ENCODE results near the gene POLR1A. TPM values are rescaled to one million over a fixed set of nuclear protein-coding genes. Genes with fewer than 3 reads are reported as not detected.

Gene POLR1A
- total RNA-seq, 1 experiment from 2014 or later: 58.3 TPM

DNA sequence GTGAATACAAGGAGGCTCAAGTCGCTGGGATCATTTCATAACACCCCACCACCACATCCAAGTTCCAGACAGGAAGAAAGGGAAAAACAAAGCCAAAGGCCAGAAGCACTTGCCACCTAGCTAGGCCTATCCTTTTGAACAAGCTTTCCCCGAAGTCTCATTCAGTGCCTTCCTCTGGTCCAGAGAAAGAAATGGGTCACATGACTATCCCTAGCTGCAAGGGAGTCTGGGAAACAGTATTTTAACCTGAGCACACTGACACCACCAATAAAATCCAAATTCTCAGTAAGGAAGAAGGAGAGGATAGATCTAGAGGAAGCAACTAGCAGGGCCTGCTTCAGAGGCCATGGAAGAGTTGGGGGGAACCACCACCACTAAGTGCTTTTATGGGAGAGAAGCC, 91.2 kb downstream of the POLR1A start:
- intact Hi-C loops (cut with micrococcal nuclease; ENCODE audit: unreplicated experiment): no loop called here
- Mint-ChIP-seq H3K36me3 (ENCODE audit: insufficient read depth, unreplicated experiment) (no peaks in the 10 kb centered on the region), H3K9me3 (ENCODE audit: low read depth, unreplicated experiment) (peaks cover 9% of the 10 kb centered on the region), H3K27me3 (ENCODE audit: unreplicated experiment) (peaks cover 15% of the 10 kb centered on the region), H3K4me3 (ENCODE audit: low read depth, unreplicated experiment) (no peak overlapping the region), H3K4me1 (ENCODE audit: low read depth, unreplicated experiment) (no peaks in the 10 kb centered on the region), H3K27ac (ENCODE audit: unreplicated experiment) (no peak overlapping the region)
- no peak for DNase-seq
- no TSS peak for BruUV-seq (replicated peaks)
- CTCF ChIA-PET: no interaction called here
- TF ChIP-seq, protein P1, sequence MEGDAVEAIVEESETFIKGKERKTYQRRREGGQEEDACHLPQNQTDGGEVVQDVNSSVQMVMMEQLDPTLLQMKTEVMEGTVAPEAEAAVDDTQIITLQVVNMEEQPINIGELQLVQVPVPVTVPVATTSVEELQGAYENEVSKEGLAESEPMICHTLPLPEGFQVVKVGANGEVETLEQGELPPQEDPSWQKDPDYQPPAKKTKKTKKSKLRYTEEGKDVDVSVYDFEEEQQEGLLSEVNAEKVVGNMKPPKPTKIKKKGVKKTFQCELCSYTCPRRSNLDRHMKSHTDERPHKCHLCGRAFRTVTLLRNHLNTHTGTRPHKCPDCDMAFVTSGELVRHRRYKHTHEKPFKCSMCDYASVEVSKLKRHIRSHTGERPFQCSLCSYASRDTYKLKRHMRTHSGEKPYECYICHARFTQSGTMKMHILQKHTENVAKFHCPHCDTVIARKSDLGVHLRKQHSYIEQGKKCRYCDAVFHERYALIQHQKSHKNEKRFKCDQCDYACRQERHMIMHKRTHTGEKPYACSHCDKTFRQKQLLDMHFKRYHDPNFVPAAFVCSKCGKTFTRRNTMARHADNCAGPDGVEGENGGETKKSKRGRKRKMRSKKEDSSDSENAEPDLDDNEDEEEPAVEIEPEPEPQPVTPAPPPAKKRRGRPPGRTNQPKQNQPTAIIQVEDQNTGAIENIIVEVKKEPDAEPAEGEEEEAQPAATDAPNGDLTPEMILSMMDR (IDR thresholded peaks at IDR 0.05; ENCODE audit: unreplicated experiment): no peak

DNA sequence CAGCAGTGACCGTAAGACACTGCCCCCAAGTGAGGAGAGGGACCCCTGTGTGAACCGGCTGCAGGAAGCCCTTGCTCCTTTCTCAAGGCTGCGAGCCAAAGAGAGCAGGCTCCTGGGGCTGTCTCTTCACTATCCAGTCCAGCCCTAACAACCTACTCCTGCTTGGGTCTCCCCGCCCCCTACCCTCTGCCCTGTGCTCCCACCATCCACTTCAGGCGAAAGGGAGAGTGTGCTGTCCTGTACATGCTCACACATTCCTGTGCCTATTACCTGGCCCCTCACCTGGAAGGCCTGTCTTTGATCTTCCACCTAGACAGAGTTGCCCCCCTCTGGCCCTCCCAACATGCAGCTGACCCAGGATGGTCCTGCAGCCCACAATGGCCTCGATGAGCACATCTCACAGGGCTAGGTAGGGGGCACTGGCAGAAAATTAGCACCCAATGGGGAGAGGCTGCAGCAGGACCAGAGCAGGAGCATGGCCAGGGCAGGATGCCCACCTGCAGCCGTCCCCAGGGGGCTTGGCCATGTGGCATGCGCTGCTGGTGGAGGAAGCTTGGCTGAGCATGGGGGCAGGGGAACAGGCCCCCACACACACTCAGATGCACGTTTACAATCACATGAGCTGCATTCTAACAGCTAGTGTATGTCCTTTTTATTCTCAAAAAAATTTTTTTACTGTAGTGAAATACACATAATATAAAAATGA, 93.5 kb downstream of the POLR1A start:
- no peaks in the 10 kb centered on the region for H3K4me1 Mint-ChIP-seq (ENCODE audit: low read depth, unreplicated experiment)
- DNase-seq: no peak
- H3K27me3 Mint-ChIP-seq (ENCODE audit: unreplicated experiment): peaks cover 15% of the 10 kb centered on the region
- BruUV-seq (replicated peaks): no TSS peak
- CTCF ChIA-PET: no interaction called here
- no peak overlapping the region for H3K4me3 Mint-ChIP-seq (ENCODE audit: low read depth, unreplicated experiment)
- intact Hi-C loops (cut with micrococcal nuclease; ENCODE audit: unreplicated experiment): no loop called here
- peaks cover 12% of the 10 kb centered on the region for H3K9me3 Mint-ChIP-seq (ENCODE audit: low read depth, unreplicated experiment)
- TF ChIP-seq, protein P1 (IDR thresholded peaks at IDR 0.05; ENCODE audit: unreplicated experiment): no peak
- no peak overlapping the region for H3K27ac Mint-ChIP-seq (ENCODE audit: unreplicated experiment)
- H3K36me3 Mint-ChIP-seq (ENCODE audit: insufficient read depth, unreplicated experiment): no peaks in the 10 kb centered on the region

DNA sequence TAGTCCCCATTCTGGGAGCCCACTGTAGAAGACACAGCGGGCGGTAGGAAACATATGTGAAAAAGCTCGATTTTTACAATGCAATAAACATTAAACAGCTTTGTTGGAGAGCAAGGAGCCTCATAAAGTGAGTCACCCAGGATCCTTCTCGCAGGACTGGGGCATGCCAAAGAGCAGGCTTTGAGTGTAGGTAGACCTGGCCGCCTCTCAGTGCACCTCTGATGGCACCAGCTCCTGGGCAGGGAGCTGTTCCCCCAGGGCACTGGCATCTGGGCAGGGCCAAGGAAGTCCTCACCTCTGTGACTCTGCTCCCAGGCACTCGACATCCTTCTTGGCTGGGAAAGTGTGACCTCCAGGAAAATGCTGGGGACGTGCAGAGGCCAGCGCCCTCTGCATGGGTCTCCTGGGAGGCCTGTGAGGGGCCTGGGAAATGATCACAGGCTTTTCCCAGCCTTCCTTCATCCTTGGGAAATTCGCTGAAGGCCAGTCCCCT, 94.2 kb downstream of the POLR1A start:
- DNase-seq: no peak
- BruUV-seq (replicated peaks): no TSS peak
- Mint-ChIP-seq H3K4me1 (ENCODE audit: low read depth, unreplicated experiment) (no peaks in the 10 kb centered on the region), H3K36me3 (ENCODE audit: insufficient read depth, unreplicated experiment) (no peaks in the 10 kb centered on the region), H3K27me3 (ENCODE audit: unreplicated experiment) (peaks cover 15% of the 10 kb centered on the region), H3K4me3 (ENCODE audit: low read depth, unreplicated experiment) (no peak overlapping the region), H3K27ac (ENCODE audit: unreplicated experiment) (no peak overlapping the region), H3K9me3 (ENCODE audit: low read depth, unreplicated experiment) (peaks cover 13% of the 10 kb centered on the region)
- intact Hi-C loops (cut with micrococcal nuclease; ENCODE audit: unreplicated experiment): loop anchor here (2.0 kb wide), 1 partner anchor 59 kb away; no protein-coding TSS in a partner anchor
- CTCF ChIA-PET: no interaction called here
- TF ChIP-seq, protein P1 (IDR thresholded peaks at IDR 0.05; ENCODE audit: unreplicated experiment): no peak

DNA sequence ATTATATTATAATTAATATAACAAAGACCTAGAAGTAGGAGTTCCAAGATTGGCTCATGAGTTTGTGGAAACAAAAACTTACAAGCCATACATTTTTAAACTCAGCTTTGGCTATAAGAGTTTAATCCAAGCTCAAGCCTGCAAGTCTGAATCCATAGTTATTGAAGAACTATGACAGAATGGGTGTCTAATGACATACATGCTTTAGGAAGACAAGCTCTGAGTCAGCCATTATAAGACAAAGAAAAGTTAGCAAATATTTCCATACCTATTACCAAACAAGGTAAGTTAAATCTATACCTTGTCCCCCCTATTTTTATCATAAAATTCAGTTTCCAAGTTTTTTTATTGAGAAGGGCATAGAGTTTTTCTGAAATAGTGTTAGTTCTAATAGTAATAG, 95.6 kb downstream of the POLR1A start:
- DNase-seq: no peak
- CTCF ChIA-PET: no interaction called here
- H3K4me1 Mint-ChIP-seq (ENCODE audit: low read depth, unreplicated experiment): no peaks in the 10 kb centered on the region
- no peak overlapping the region for H3K4me3 Mint-ChIP-seq (ENCODE audit: low read depth, unreplicated experiment)
- H3K27me3 Mint-ChIP-seq (ENCODE audit: unreplicated experiment): peaks cover 15% of the 10 kb centered on the region
- BruUV-seq (replicated peaks): no TSS peak
- no peak overlapping the region for H3K27ac Mint-ChIP-seq (ENCODE audit: unreplicated experiment)
- no peaks in the 10 kb centered on the region for H3K36me3 Mint-ChIP-seq (ENCODE audit: insufficient read depth, unreplicated experiment)
- H3K9me3 Mint-ChIP-seq (ENCODE audit: low read depth, unreplicated experiment): peaks cover 17% of the 10 kb centered on the region
- TF ChIP-seq, protein P1 (IDR thresholded peaks at IDR 0.05; ENCODE audit: unreplicated experiment): no peak
- intact Hi-C loops (cut with micrococcal nuclease; ENCODE audit: unreplicated experiment): loop anchor here (2.0 kb wide), 1 partner anchor 57 kb away; no protein-coding TSS in a partner anchor
